ENCODE measurements around the gene GABRG3.

DNA sequence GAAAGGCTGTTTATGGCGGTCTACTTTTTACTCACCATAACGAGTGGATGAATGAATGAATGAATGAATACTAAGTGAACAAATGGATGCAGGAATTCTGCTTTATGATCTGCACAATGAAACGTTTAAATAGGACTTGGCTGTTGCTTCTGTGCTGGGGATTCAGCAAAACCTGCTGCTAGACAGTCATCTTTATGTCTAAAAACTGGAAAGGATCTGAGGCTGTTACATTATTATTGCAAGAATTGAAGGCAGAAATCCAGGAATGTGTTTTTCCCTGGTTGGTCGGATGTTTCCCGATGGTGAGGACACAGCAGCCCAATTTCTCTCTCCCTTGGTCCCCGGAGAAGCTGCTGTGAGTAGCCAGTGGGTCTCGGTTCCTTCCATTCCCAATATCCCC, 94.2 kb downstream of the GABRG3 start:
- TF ChIP-seq, protein P1, sequence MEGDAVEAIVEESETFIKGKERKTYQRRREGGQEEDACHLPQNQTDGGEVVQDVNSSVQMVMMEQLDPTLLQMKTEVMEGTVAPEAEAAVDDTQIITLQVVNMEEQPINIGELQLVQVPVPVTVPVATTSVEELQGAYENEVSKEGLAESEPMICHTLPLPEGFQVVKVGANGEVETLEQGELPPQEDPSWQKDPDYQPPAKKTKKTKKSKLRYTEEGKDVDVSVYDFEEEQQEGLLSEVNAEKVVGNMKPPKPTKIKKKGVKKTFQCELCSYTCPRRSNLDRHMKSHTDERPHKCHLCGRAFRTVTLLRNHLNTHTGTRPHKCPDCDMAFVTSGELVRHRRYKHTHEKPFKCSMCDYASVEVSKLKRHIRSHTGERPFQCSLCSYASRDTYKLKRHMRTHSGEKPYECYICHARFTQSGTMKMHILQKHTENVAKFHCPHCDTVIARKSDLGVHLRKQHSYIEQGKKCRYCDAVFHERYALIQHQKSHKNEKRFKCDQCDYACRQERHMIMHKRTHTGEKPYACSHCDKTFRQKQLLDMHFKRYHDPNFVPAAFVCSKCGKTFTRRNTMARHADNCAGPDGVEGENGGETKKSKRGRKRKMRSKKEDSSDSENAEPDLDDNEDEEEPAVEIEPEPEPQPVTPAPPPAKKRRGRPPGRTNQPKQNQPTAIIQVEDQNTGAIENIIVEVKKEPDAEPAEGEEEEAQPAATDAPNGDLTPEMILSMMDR (IDR thresholded peaks at IDR 0.05) = no peak
- TF ChIP-seq POLR2A (IDR thresholded peaks at IDR 0.05) = no peak

Data from heart left ventricle (tissue), 13 donors.